NCI-H2171 (cell line): ENCODE data around the gene OTOR.

Source experiments
- DNase-seq: peaks from one replicate; lab custom pipeline; 2025; lab: John Stamatoyannopoulos, UW

OTOR gene, protein sequence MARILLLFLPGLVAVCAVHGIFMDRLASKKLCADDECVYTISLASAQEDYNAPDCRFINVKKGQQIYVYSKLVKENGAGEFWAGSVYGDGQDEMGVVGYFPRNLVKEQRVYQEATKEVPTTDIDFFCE

DNA sequence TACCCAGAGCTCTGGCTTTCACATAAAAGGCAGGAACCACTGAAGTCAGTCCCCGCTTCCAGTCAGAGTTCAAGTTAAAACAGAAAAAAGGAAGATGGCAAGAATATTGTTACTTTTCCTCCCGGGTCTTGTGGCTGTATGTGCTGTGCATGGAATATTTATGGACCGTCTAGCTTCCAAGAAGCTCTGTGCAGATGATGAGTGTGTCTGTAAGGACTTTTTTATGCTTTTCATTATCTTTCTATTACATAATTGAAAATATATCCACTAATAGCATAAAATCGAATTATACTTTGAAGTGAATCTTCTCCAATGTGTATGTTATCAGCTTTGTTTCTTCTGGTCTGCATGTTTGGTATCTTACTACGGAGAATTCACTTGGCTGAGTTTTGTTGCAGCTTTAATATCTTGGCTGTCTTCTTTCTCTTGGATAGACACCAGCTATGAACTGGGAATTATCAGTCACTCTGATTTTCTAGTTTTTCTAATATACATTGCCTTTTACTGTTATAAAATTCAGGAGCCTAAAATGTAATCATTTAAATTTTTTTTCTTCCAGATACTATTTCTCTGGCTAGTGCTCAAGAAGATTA is at the start of gene OTOR:
TSS of gene OTOR (plus strand) at position 51 of the 593 bp plus-strand sequence. CDS start at position 95, 44 bp downstream.
- DNase-seq: no peak

DNA sequence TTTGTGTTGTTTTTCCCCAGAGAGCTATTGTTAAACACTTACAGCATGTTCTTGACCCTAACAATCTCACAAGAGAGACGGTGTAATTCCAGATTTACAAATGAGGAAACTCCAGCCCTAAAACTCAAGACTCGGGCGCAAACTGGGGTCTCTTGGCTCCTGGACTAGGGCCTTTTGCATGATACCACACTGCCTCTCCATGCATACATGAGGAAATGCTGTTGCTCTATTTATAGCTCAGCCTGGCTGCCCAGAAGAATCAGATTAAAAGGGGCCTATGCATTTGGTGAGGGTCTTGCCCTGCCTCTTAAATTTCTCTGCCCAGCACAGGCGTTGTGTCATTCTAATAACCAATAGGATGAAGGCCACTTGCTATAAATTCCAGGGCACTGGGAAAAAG is 48.9 kb upstream of the OTOR start:
- DNase-seq: no peak

DNA sequence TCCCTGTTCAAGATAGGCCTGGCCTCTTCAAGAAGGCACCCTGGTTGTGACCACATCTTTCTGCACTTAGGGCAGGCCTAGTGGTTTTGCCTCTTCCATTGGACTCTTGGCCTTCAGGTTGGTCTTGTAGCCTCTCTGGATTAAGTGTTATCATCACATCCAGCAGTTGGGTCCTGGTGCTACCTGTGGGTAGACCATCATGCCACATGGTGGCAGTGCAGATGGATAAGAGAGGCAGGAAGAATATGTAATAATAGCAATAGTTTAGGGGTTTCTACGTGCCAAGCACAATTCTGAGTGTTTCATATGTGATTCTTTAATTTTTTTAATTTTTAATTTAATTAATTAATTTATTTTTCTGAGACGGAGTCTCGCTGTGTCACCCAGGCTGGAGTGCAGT is 46.9 kb upstream of the OTOR start:
- no peak for DNase-seq

DNA sequence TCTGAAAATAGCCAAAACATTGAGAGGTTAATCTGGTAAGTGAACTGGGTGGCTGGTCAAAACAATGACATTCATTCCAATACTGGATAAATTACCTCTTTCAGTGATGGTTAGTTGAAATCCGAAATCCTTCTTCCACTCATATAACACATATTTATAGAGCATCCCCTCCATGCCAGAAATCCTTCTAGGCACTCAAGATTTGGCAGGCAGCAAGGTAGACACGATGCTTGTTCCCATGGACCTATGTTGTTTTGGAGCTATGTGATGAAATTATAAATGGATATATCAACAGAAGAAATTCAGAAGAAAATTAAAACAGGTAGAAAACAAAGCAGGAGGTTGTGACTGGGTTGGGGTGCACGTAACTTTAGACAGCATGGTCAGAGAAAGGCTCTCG is 44.6 kb upstream of the OTOR start:
- DNase-seq: no peak

DNA sequence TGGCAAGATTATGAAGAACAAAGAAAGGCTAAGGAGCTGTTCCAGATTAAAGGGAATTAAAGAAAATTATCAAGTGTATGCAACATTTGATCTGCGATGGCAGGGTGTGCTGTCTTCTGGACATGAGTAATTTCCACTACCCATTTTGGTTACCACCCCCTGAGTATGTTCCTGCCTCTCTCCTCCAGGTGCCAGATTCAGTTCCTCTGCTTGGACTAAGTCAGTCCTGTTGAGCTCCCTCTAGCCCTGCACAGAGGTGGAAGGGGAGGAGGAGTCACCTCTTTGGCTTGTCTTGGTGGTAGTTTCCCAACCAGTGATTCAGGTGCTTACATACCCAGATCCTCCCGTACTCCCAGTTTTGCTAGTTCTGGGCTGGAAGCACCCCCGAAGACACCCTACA is 40.5 kb upstream of the OTOR start:
- DNase-seq: no peak

DNA sequence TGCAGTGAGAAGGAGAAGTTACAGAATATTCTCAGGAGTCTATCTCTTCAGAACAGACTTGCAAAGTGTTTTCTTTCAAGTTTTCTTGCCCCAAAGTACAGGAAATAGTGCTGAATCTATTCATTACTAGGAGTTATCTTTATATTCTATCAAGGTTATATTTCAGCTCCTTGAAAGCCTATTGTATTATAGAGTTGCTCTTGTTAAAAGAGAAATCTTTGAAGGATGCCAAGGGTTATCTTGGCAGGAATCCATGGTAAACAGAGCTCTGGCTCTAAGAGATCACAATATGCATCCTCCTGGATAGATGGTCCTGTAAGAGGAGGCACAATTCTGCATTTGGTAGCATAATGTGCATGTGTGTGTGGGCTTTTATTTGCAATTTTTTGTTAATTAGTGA is 39.6 kb upstream of the OTOR start:
- DNase-seq: peak; percentile 16

DNA sequence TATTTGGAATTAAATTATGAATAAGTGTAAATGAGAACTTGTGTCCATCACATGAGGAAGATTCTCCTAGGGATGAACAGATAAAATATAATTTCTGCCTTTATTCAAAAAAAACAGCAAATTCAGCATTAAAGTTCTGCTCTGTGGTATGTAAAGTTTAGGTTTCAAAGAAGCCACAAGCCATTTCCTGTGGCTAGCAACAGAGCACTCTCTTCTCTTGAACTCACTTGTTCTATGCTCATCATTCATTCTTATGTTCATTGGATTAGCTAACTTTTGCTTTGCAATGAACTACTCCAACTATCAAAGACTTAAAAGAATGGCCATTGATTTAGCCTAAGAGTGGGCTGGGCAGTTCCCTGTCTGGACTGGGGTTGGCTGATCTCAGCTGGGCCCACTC is 39.1 kb upstream of the OTOR start:
- DNase-seq: no peak

DNA sequence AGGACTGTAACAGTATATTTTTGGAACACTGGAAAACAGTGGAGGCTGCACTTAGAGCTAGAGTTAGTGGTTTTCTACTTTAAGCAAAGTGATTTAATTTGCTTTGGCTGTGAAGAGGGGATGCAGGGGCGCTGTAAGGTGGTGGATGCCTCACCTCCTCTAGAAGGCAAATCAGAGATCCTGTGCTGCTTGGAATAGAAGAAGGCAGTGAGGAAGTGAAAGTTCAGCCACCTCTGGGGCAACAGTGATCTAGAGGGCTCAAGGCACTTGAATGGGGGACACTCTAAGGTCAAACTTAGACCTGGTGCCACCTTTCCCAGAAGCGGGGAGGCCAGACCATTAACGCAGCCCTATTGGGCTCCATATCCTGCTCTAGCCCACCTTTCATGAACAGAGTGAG is 37.4 kb upstream of the OTOR start:
- DNase-seq: no peak

DNA sequence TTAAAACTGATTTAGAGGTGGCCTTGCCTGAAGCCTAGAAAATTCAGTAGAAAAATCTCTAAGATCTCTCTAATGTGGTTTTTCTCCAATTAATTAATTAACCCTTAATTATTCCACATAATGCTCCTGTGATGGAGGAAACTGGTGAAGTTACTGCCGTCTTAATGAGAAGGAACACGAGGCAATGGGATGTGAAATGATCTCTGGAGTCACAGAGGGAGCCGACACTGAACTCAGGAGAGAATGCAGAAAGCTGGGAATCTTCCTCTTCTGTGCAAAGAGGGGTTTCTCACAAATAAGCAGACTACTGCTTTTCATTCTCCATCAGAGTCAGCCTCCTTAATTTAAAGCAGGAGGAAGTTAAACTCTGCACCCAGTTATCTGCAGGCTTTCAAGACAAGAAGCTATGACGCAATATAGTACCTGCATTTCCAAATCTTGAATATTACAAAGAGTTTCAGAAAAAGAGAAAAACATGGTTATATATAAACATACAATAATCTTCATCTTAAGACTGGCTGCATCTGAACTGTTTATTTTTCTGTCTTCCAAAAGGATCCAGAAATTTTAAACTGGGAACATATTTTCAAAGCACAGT is 36.4 kb upstream of the OTOR start:
- DNase-seq: no peak

DNA sequence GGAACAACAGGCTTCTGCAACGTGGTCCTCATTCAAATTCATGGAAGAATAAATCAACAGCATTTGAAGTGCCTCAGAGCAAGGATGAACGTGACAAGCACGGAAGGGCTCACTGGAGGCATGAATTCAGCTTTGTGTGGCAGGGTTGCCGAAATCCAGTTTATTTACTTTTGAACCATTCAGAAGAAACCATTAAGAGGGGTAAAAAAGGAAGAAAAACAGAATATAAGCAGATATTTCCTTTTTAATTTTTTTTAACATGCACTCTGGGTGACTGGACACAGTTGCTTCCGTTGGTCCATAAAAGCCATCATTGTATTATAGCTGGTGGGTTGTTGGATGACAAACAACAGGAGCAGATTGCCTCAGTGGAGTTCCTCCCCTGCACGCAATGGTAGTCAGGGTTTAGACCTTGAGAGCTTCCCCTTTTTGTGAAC is 35.6 kb upstream of the OTOR start:
- DNase-seq: no peak

DNA sequence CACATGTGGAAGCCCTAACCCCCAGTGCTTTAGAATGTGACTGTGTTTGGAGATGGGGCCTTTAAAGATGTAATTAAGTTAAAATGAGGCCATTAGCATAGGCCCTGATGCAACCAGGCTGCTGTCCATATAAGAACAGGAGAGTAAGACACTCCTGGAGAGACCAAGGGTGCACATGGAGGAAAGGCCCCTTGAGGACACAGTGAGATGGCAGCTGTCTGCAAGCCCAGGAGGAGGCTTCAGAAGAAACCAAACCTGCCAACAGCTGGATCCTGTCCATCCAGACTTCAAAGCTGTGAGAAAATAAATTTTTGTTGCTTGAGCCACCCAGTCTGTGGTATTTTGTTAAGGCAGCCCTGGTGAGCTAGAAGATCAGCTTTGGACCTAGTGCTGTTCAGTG is 35.1 kb upstream of the OTOR start:
- DNase-seq: no peak

DNA sequence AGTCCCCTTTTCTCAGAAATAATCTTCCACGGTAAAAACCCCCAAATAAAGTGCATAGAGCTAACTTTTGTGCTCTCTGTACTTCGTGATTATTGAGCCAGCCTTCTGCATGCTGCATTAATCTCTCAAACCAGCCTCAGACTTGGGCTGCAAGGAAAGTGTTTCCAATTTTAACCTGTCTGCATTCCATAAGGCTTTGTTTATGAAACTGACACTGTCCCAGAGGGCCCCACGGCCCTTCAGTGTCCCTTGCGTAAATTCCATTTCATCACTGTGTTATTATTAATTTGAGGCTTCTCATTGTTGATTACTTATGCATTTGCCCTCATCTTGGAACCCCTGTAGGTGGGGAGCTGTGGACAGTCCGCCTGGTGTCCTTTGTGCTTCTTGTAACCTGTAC is 33.9 kb upstream of the OTOR start:
- no peak for DNase-seq

DNA sequence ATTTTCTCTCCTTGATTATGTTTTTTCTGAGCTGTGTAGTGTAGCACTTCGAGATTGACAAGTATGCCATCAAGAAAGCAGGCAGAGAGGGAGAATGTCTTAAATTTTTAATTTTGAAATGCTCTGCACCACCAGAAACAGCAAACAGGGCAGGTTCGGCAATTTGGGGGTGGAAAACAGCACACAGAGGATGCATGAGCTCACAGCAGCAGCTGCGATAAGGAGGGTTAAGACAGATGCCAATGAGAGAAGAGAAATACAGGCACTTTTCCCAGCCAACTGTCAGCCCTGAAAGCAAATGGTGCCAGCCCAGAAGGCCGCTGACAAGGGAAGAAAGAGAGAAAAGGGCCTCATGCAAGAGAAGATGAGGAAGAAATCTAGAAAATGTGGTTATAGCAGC is 33.4 kb upstream of the OTOR start:
- DNase-seq: no peak

DNA sequence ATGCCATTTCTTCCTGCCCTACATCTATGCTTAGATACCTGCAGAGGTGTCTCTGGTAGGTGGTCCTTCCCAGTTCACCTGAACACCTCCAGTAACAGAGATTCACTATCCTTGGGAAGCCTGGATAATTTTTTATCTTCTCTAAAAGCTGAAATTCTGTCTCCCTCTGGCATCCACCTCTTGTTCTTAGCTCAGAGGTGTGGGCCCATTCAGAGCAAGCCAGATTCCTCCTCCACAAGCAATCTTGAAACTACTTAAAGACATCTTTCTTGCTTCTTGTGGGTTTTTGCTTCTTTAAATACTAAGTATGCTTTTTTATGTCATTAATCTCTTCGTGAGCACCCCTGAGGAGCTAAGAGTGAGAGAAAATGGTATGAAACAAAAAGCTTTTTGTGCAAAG is 28.7 kb upstream of the OTOR start:
- no peak for DNase-seq

DNA sequence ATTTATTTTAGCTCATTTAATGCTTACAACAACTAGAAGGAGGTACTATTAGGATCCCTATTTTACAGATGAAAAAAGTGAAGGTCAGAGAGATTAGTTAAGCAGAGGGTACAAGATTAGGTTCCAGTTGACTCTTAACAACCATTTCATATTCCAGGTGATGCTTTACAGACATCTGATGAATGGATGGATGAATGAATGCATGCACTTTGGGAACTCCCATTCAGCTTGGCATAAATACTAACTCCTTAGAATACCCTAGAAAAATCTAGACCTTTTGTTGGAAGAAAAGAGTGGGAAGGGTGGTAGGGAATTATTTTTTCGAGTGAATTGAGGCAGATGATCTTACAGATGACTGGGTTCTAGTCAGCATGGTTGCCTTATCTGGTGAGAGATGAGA is 19.1 kb upstream of the OTOR start:
- no peak for DNase-seq

DNA sequence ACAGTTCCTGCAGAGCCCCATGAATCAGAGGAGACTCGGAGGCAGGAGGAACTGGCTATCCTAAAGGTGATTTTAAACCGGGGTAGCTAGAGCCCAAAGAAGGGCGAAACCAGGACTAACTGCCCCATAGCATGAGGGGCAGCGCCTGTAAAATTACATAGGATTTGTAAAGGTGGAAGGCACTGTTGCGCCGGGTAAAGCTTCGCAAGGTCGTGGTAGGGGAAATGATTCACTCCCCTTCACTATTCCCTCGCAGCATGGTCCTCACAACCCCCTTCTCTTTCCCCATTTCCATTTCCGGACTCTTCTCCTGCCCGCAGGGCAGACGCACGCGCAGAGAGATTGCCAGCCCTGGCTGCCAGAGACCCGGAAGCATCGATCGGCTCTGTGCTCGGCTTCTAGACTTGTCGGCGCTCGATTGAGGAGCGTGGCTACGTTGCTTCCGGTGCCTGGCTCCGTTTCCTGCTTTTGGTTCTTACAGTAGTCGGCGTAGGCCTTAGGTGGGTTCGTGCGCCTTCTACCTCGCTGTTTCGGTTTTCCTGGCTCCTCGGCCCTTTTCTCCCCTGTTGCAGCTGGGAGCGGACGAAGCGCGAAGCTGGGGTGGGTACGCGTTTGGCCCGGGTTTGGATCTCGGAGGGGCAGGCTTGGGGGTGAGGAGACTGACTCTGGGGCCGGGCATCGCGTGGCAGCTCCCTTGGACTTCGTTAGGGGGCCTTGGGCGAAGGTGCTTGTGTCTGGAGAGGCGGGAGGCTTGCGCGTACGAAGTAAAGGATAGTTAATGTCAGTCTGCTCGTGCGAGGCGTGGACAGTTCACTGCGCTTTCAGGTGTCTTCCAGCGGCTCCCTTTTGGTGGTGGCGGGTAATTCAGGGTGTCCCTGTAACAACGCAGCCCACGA is 18.3 kb upstream of the OTOR start, which contains the start of gene SNRPB2:
TSS of gene SNRPB2 (plus strand) at position 462 of the 896 bp plus-strand sequence. CDS start 1,677 bp downstream, outside the sequence.
- DNase-seq: peak; percentile 95

DNA sequence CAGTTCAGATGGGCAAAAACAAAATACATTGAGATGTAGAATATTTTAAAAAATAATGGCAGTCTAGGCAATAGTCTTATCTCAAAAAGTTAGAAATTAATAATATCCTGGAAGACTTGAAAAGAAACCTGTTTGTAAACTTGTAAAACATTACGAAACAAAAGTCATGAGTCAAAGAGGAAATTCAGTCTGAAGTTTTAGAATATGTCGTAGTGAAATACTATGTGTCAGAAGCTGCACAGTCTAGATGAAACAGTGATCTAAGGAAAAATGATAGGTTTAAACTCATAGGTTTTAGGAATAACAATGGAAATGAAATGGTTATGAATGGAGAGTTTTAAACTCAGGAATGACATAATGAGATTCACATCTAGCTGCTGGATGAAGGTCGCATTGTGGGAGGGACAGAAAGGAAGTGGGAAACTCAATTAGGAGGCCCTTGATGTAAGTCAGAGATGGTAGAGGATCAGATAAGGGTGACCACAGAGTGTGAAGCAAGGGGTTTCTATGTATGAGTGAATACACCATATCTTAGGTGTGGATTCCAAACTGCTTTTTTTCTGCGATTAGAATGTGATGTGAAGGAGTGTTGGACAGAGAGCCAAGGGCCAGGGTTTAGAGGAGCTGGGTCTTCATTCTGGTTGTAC is 15.5 kb upstream of the OTOR start:
- DNase-seq: no peak

DNA sequence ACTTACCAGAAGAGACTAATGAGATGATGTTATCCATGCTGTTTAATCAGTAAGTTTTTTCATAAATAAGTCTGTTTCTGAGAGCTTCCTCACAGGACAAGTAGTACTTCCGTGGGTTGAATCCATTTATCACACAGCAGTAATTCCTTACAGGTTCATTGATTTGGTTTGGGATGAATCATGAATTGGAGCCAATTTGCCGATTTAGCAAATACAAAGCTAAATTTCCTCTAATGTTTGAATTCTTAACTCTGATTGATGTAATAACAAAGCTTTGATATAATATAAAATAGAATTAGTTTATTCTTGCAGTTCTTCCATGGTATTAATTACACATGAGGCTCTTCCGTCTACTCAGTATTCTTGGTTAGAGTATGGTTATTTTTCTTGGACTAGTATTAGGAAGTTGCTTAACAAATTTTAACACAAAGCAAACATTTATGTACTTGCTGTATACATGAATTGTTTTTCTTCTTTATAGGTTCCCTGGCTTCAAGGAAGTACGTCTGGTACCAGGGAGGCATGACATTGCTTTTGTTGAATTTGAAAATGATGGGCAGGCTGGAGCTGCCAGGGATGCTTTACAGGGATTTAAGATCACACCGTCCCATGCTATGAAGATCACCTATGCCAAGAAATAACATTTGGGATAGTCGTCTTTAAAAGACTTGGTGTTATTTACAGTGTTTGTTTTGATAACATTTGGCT is 7.6 kb upstream of the OTOR start:
- no peak for DNase-seq

DNA sequence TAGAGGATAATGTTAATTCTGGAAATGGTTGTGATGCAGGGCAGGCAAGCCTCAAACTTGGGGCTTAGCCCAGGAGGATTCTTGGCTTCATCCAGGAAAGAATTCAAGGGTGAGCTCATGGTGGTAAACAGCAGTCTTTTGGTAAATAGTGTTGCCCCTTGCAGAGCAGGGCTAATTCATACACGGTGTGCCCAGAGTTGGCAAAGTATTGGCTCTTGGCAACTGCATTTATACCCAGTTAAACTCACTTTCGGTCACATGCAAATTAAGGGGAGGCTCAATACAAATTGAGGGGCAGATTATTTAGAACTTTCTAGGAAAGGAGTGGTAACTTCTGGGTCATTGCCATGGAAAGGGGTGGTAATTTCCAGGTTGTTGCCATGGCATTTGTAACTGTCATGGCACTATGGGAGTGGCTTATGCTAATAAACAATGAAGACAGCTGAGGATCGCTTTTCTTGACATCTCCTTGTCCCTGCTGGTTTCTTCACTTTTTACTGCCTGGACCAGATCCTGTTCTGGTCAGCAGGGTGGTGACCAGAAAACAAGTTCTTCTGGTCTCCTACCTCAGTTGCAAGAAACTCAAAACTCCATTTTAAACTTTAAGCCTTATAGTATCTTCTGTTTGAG is 3.9 kb upstream of the OTOR start:
- no peak for DNase-seq

DNA sequence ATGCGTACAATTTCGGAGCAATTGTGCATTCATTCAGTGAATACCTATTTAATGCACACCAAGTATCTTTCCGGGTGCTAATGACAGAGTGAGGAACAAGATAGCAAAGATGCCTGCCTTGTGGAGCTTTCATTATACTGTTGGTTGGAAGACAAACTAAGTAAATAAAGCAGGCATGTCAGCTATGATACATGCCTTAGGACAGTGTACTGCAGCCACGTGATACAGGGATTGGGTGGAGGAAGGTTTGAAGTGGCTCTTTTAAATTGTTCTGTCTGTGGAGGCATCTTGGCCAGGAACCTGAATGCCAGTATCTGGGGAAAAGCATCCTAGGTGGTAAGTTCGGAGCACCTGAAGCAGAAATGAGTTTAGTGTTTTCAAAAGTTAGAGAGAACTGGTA is 3.0 kb upstream of the OTOR start:
- DNase-seq: no peak

DNA sequence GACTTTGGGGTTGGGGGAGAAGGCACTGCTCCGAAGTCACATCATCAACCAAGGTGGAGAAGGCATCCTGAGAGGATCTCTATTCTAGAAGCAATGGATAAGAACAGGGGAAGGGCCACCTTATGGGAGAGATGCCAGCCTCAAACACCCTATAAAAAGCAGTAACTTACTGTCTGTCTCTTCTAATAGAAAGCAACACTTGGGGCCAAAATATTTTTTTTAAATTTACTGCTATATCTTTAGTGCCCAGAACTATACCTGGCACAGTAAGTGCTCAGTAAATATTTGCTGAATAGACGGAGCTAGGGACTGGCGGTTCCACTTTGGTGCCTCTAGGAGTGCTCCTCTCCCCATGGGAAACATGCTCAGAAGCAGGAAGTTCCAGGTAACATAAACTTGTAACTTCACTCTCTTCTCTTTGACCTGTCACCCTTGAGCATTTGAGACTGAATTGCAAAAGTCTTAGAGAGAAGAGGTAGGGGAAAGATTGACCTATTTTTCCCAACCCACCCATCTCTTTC is 807 bp upstream of the OTOR start:
- no peak for DNase-seq
